ENCODE measurements around the gene MYPOP. TPM values are rescaled to one million over a fixed set of nuclear protein-coding genes. Genes with fewer than 3 reads are reported as not detected.
A peak's percentile ranks its signal among the peaks of the same experiment; 100 is the strongest.

Gene MYPOP
- total RNA-seq, 3 donors from 2014 or later: 9.2 to 13.7 (median 10.2) TPM

DNA sequence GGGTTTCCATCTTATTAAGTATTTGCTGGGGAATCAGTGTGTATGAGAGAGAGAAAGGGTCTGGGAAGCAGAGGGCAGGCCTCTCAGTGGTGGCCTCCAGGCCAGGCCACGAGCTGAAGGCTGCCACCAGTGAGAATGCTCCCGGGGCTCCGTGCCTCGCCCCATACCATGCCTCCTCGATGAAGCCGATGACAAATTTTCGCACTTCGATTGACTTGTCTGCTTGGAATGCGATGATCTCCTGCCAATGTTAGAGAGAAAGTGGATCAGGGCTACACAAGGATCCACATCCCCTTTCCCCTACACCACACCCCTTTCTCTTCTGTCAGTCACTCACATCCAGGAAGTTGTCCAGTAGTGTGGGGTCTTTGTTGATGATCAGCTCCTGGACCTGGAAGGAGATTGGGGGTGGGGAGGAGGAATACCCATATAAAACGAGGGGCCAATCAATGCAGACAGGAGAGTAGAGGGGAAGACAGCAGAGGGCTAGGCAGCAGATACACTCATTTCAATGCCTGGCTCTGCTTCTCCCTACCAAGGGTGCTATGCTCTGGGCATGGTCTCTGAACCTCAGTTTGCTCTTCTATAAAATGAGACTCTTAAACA, 50.2 kb downstream of the MYPOP start:
- intact Hi-C loops (cut with DNase I, micrococcal nuclease): no loop called here
- Histone ChIP-seq H3K4me1 (ENCODE audit: low read depth) (no peaks in the 10 kb centered on the region), H3K36me3 (ENCODE audit: low read depth) (no peaks in the 10 kb centered on the region), H3K4me3 (no peak overlapping the region), H3K9me3 (no peaks in the 10 kb centered on the region)
- no peak for ATAC-seq
- TF ChIP-seq, protein P1, sequence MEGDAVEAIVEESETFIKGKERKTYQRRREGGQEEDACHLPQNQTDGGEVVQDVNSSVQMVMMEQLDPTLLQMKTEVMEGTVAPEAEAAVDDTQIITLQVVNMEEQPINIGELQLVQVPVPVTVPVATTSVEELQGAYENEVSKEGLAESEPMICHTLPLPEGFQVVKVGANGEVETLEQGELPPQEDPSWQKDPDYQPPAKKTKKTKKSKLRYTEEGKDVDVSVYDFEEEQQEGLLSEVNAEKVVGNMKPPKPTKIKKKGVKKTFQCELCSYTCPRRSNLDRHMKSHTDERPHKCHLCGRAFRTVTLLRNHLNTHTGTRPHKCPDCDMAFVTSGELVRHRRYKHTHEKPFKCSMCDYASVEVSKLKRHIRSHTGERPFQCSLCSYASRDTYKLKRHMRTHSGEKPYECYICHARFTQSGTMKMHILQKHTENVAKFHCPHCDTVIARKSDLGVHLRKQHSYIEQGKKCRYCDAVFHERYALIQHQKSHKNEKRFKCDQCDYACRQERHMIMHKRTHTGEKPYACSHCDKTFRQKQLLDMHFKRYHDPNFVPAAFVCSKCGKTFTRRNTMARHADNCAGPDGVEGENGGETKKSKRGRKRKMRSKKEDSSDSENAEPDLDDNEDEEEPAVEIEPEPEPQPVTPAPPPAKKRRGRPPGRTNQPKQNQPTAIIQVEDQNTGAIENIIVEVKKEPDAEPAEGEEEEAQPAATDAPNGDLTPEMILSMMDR (IDR thresholded peaks at IDR 0.05): no peak
- DNase-seq: no peak

DNA sequence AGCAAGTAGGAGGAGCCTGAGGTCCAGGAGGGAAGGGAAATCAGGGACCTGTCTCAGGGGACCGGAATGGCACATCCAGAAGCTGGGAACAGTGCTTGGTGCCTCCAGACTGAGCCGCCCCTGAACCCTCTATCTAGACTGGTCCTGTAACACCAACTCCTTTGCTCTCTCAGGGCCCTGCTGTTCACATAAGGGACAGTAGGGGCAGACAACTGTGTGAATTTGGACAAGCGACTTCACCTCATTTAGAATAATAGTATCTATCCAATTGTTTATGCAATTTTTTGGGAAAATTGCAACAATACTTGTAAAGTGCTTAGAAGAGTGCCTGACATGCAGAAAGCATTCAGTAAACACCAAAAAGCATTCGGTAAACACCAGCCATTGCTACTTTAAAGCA, 53.5 kb downstream of the MYPOP start:
- no peaks in the 10 kb centered on the region for H3K4me1 ChIP-seq (ENCODE audit: low read depth)
- no peak overlapping the region for H3K4me3 ChIP-seq
- DNase-seq (no peak), ATAC-seq (no peak)
- H3K36me3 ChIP-seq (ENCODE audit: low read depth): no peaks in the 10 kb centered on the region
- TF ChIP-seq, protein P1 (IDR thresholded peaks at IDR 0.05): no peak
- no peaks in the 10 kb centered on the region for H3K9me3 ChIP-seq
- intact Hi-C loops (cut with DNase I, micrococcal nuclease): no loop called here

DNA sequence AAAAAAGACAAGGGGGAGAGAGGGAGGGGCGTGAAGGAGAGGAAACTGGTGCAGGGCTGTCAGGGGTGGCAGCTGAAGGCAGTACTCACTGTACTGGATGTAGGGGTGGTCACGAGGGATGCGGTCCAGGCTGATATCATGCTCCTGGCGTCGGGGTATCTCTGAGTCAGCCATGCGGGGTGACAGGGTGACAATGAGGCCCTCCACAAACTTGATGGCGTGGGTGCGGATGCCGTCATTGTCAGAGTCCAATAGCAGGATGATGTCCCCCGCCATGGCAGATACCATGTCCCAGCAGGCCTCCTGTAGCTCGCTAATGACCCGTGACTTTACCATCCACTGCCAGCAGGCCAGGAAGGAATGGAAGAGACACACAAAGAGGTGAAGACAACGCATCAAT, 54.8 kb downstream of the MYPOP start:
- no peaks in the 10 kb centered on the region for H3K9me3 ChIP-seq
- H3K4me1 ChIP-seq (ENCODE audit: low read depth): no peaks in the 10 kb centered on the region
- DNase-seq (peak in 1 of 3 donors; percentile 7), ATAC-seq (no peak)
- no peaks in the 10 kb centered on the region for H3K36me3 ChIP-seq (ENCODE audit: low read depth)
- no peak overlapping the region for H3K4me3 ChIP-seq
- TF ChIP-seq, protein P1 (IDR thresholded peaks at IDR 0.05): no peak
- intact Hi-C loops (cut with DNase I, micrococcal nuclease): no loop called here

DNA sequence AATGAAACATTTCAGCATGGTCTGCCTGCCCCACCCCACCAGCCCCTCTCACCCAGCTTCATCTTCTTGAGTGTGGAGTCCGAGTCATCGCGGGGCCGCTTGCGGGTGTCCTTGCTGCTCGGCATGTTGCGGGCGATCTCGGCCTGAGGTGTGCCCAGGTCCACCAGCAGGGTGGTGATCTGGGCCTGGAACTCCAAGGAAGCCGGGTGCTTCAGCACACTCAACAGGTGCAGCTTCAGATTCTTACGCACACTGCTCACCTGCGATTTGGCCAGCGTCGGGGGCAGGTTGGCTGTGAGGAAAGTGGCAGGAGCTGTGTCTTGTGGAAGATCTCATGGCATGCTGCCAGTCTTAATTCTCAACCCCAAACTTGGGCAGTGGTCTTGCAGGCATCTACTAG, 60.2 kb downstream of the MYPOP start:
- intact Hi-C loops (cut with DNase I, micrococcal nuclease): no loop called here
- no peaks in the 10 kb centered on the region for H3K4me1 ChIP-seq (ENCODE audit: low read depth)
- ATAC-seq (no peak), DNase-seq (peak in 1 of 3 donors; percentile 7)
- H3K36me3 ChIP-seq (ENCODE audit: low read depth): peaks cover 11% of the 10 kb centered on the region
- H3K9me3 ChIP-seq: no peaks in the 10 kb centered on the region
- H3K4me3 ChIP-seq: no peak overlapping the region
- TF ChIP-seq, protein P1 (IDR thresholded peaks at IDR 0.05): no peak

Other genes starting within 250 kb of the MYPOP start
- gene GIPR, start 234.4 kb downstream of the MYPOP start, total RNA-seq: 10 to 100 TPM in 2 of 3 donors, 1 to 10 TPM in 1; 6.8 to 19.4 (median 14.2) TPM
- gene SNRPD2, start 210.7 kb downstream of the MYPOP start, total RNA-seq: 100 to 1,000 TPM; 201 to 270 (median 230) TPM
- 1 to 10 TPM; 8.2 to 8.9 (median 8.3) TPM for gene QPCTL, start 209.9 kb downstream of the MYPOP start, total RNA-seq
- 10 to 100 TPM; 30.1 to 34.0 (median 32.3) TPM for gene FBXO46, start 171.7 kb downstream of the MYPOP start, total RNA-seq
- not detected for gene MEIOSIN, start 169.2 kb downstream of the MYPOP start, total RNA-seq
- 10 to 100 TPM in 2 of 3 donors, 1 to 10 TPM in 1; 9.6 to 35.6 (median 11.1) TPM for gene SIX5, start 133.4 kb downstream of the MYPOP start, total RNA-seq
- gene DMPK, start 120.1 kb downstream of the MYPOP start, total RNA-seq: 100 to 1,000 TPM in 1 of 3 donors, 10 to 100 TPM in 2; 23.9 to 123 (median 33.9) TPM
- 10 to 100 TPM; 33.2 to 67.1 (median 43.7) TPM for gene DMWD, start 109.8 kb downstream of the MYPOP start, total RNA-seq
- gene RSPH6A, start 87.3 kb downstream of the MYPOP start, total RNA-seq: under 1 TPM; 0.16 to 0.24 (median 0.20) TPM
- 10 to 100 TPM; 61.1 to 67.4 (median 65.9) TPM for gene SYMPK, start 39.5 kb downstream of the MYPOP start, total RNA-seq
- gene FOXA3, start 38.3 kb downstream of the MYPOP start, total RNA-seq: 10 to 100 TPM; 14.1 to 33.7 (median 32.9) TPM
- gene IRF2BP1, start 16.5 kb downstream of the MYPOP start, total RNA-seq: 10 to 100 TPM; 19.0 to 33.7 (median 19.8) TPM
- not detected for gene NANOS2, start 12.2 kb upstream of the MYPOP start, total RNA-seq
- 1 to 10 TPM in 2 of 3 donors, under 1 TPM in 1; 0.55 to 3.0 (median 1.3) TPM for gene NOVA2, start 71.3 kb upstream of the MYPOP start, total RNA-seq
- 10 to 100 TPM; 16.5 to 25.0 (median 17.6) TPM for gene CCDC61, start 92.9 kb upstream of the MYPOP start, total RNA-seq
- gene PGLYRP1, start 120.4 kb upstream of the MYPOP start, total RNA-seq: not detected
- not detected for gene IGFL4, start 138.4 kb upstream of the MYPOP start, total RNA-seq
- not detected for gene IGFL3, start 222.1 kb upstream of the MYPOP start, total RNA-seq
- under 1 TPM in 2 of 3 donors, not detected in 1; 0.38 to 0.53 TPM for gene IGFL2, start 245.6 kb upstream of the MYPOP start, total RNA-seq

Measured in mucosa of descending colon (tissue), 3 donors.